Endodermal cell (in vitro differentiated cells): ENCODE data around the gene RSKR. TPM values are rescaled to one million over a fixed set of nuclear protein-coding genes. Genes with fewer than 3 reads are reported as not detected.

Source experiments
- DNase-seq: peaks from one replicate; pipeline ENCODE4 v3.0.0-alpha.2; 2017
- H3K27ac ChIP-seq: 2 replicates; pipeline ENCODE4 v1.5.1; 2013; ENCODE audit warnings: mild to moderate bottlenecking, low read depth, low read length, moderate library complexity
- H3K27me3 ChIP-seq: 2 replicates; pipeline ENCODE4 v1.6.1; 2013; ENCODE audit warnings: mild to moderate bottlenecking, low read length, moderate library complexity; ENCODE audit not compliant: insufficient read depth, control insufficient read depth, poor library complexity, severe bottlenecking
- H3K36me3 ChIP-seq: 2 replicates; pipeline ENCODE4 v1.7.0; 2013; ENCODE audit warnings: mild to moderate bottlenecking, low read length, moderate library complexity; ENCODE audit not compliant: control insufficient read depth, insufficient read depth
- H3K4me1 ChIP-seq: one replicate; pipeline ENCODE4 v1.7.0; 2013; ENCODE audit warnings: low read length; ENCODE audit not compliant: control insufficient read depth, insufficient read depth
- H3K4me3 ChIP-seq: 2 replicates; pipeline ENCODE4 v1.5.1; 2013; ENCODE audit warnings: mild to moderate bottlenecking, low read length, moderate library complexity
- H3K9ac ChIP-seq: 2 replicates; pipeline ENCODE4 v1.6.1; 2013; ENCODE audit warnings: mild to moderate bottlenecking, low read length, moderate library complexity; ENCODE audit not compliant: poor library complexity, severe bottlenecking; ENCODE audit errors: extremely low read depth
- H3K9me3 ChIP-seq: 2 replicates; pipeline ENCODE4 v1.6.1; 2013; ENCODE audit warnings: mild to moderate bottlenecking, low read length, moderate library complexity; ENCODE audit not compliant: control insufficient read depth
- H3K27ac Mint-ChIP-seq: 2 replicates; pipeline ENCODE4 v1.8.0; 2020; ENCODE audit warnings: mixed read lengths
- H3K27me3 Mint-ChIP-seq: 2 replicates; pipeline ENCODE4 v1.8.0; 2021; ENCODE audit warnings: mild to moderate bottlenecking, mixed read lengths; ENCODE audit not compliant: insufficient read depth
- H3K36me3 Mint-ChIP-seq: 2 replicates; pipeline ENCODE4 v1.8.0; 2020; ENCODE audit warnings: low read depth, mixed read lengths
- H3K4me1 Mint-ChIP-seq: 2 replicates; pipeline ENCODE4 v1.8.0; 2020; ENCODE audit warnings: mixed read lengths
- H3K4me3 Mint-ChIP-seq: 2 replicates; pipeline ENCODE4 v1.8.0; 2020; ENCODE audit warnings: mild to moderate bottlenecking, moderate library complexity, mixed read lengths
- H3K9me3 Mint-ChIP-seq: 2 replicates; pipeline ENCODE4 v1.8.0; 2020; ENCODE audit warnings: mild to moderate bottlenecking, mixed read lengths
- CTCF ChIP-seq: fragments of 200-600 bp; sonication (generic); conservative IDR thresholded peaks from 2 replicates; pipeline ENCODE4 v1.5.0; 2021; ENCODE audit warnings: antibody characterized with exemption, mild to moderate bottlenecking
- WGBS, 2 experiments: methylation state at CpG; one replicate each; pipeline versions ENCODE4 v1.1.5 to v1.1.7; 2013; ENCODE audit warnings: missing lambda C conversion rate in 2 of 2, mixed read lengths in 1 of 2; ENCODE audit not compliant: insufficient coverage in 1 of 2, insufficient read length in 1 of 2; 5-methylcytosine and 5-hydroxymethylcytosine counted together
- long read RNA-seq, 4 experiments: library from polyadenylated mRNA in 2 of 4; library from RNA in 1 of 4; library from capped mRNA in 1 of 4; stranded (forward) in 3 of 4; unstranded in 1 of 4; transcript quantifications; one replicate each; pipeline ENCODE4 v2.0.0, GENCODE V29; 2020 to 2021; ENCODE audit warnings: inconsistent platforms in 1 of 4
- polyA plus RNA-seq, 2 experiments: library from polyadenylated mRNA; stranded (reverse); fragments of 50-300 nt; gene quantifications; one replicate each; pipeline ENCODE4 v1.2.3, GENCODE V29; 2013
- total RNA-seq, 2 donors: library from RNA; stranded (reverse); fragmentation: NEBNext Ultra II Directional in 1 of 2; extraction: Animal tissue kit (Norgen Biotek cat#: 25700) in 1 of 2; gene quantifications; 2 replicates in 1 of 2; 3 replicates in 1 of 2; pipeline ENCODE4 v1.2.1, GENCODE V29; 2021

Gene RSKR
- 10 to 100 TPM; 25.5 to 27.6 TPM for total RNA-seq
- 21.8 TPM for polyA plus RNA-seq (2013, experiment 1 of 2)
- polyA plus RNA-seq (2013, experiment 2 of 2) = 21.9 TPM
- long read RNA-seq, experiment 1, partial matches to known transcripts = 0 of 1 reads
- long read RNA-seq, experiment 1, other reads (novel, unspliced or antisense) = 0 of 1 reads
- long read RNA-seq, experiment 2, partial matches to known transcripts = 0 of 4 reads
- long read RNA-seq, experiment 2, other reads (novel, unspliced or antisense) = 4 of 4 reads
- long read RNA-seq, experiment 3, partial matches to known transcripts = 0 of 1 reads
- long read RNA-seq, experiment 3, other reads (novel, unspliced or antisense) = 0 of 1 reads
- long read RNA-seq, experiment 4 = 0 reads

GRCh38 chr17:28613931-28614381, at the start of gene RSKR:
Gene RSKR (minus strand): TSS chr17:28614185. CDS start chr17:28614161, 24 bp downstream.
- Histone ChIP-seq H3K36me3 (peaks cover 85% of the 10 kb centered on the region), H3K9ac (no peak within 1 kb of the TSS), H3K9me3 (no peaks in the 10 kb centered on the region), H3K27me3 (no peaks in the 10 kb centered on the region), H3K4me3 (no peak within 1 kb of the TSS), H3K27ac (no peak within 1 kb of the TSS), H3K4me1 (no peaks in the 10 kb centered on the region)
- no peak for TF ChIP-seq CTCF
- no peak within 1 kb of the TSS for H3K4me3 Mint-ChIP-seq
- H3K27me3 Mint-ChIP-seq = no peaks in the 10 kb centered on the region
- peak within 1 kb of the TSS; percentile 64 for H3K27ac Mint-ChIP-seq
- WGBS, 2 experiments = 98 to 100% methylated on average over 4 to 5 of the region's 5 CpGs
- H3K4me1 Mint-ChIP-seq = no peaks in the 10 kb centered on the region
- no peaks in the 10 kb centered on the region for H3K9me3 Mint-ChIP-seq
- no peak for DNase-seq
- H3K36me3 Mint-ChIP-seq = peaks cover 75% of the 10 kb centered on the region

GRCh38 chr17:28663723-28664122, 49.7 kb upstream of the RSKR start:
- Histone ChIP-seq H3K4me1 (no peaks in the 10 kb centered on the region), H3K27me3 (no peaks in the 10 kb centered on the region), H3K36me3 (peaks cover 49% of the 10 kb centered on the region), H3K9me3 (peaks cover 23% of the 10 kb centered on the region), H3K9ac (no peak overlapping the region), H3K27ac (no peak overlapping the region), H3K4me3 (peak overlapping the region; percentile 99)
- Mint-ChIP-seq H3K4me1 (peaks cover 14% of the 10 kb centered on the region), H3K4me3 (peak overlapping the region; percentile 99), H3K27me3 (no peaks in the 10 kb centered on the region), H3K9me3 (peaks cover 28% of the 10 kb centered on the region), H3K36me3 (peaks cover 61% of the 10 kb centered on the region), H3K27ac (peak overlapping the region; percentile 100)
- DNase-seq = no peak
- TF ChIP-seq CTCF = no peak

GRCh38 chr17:28662527-28662829, 48.5 kb upstream of the RSKR start:
- Histone ChIP-seq H3K9me3 (peaks cover 35% of the 10 kb centered on the region), H3K4me3 (peak overlapping the region; percentile 99), H3K9ac (peak overlapping the region; percentile 97), H3K27me3 (no peaks in the 10 kb centered on the region), H3K4me1 (no peaks in the 10 kb centered on the region), H3K36me3 (peaks cover 46% of the 10 kb centered on the region), H3K27ac (peak overlapping the region; percentile 66)
- peaks cover 39% of the 10 kb centered on the region for H3K9me3 Mint-ChIP-seq
- no peak for DNase-seq
- peak overlapping the region; percentile 99 for H3K4me3 Mint-ChIP-seq
- peak overlapping the region; percentile 100 for H3K27ac Mint-ChIP-seq
- 5% methylated on average over 10 of the region's 10 CpGs; no CpG with 5 or more reads in 1 of the 2 experiments for WGBS, 2 experiments
- peaks cover 14% of the 10 kb centered on the region for H3K4me1 Mint-ChIP-seq
- H3K27me3 Mint-ChIP-seq = peaks cover 2% of the 10 kb centered on the region
- TF ChIP-seq CTCF = no peak
- H3K36me3 Mint-ChIP-seq = peaks cover 61% of the 10 kb centered on the region
